DND-41 (cell line): ENCODE data around the gene HMBS.

ENCODE experiments used
- ATAC-seq: fragments of 200-7000 bp; cut with Tn5 transposase; 3 replicates; pipeline ENCODE4 v1.9.1; 2021; ENCODE audit warnings: low read depth; ENCODE audit not compliant: insufficient read depth
- DNase-seq: peaks from one replicate; pipeline ENCODE4 v3.0.0-alpha.2; 2020
- H2AFZ ChIP-seq: 2 replicates; pipeline ENCODE4 v1.6.0; 2012; ENCODE audit warnings: low read depth, low read length
- H3K27ac ChIP-seq: 2 replicates; pipeline ENCODE4 v1.5.1; 2012; ENCODE audit warnings: low read length, inconsistent platforms
- H3K27me3 ChIP-seq: fragments of 200-600 bp; sonication (generic); 2 replicates; pipeline ENCODE4 v1.6.0; 2012; ENCODE audit warnings: low read length, mild to moderate bottlenecking, inconsistent platforms; ENCODE audit not compliant: insufficient read depth, poor library complexity
- H3K36me3 ChIP-seq: 2 replicates; pipeline ENCODE4 v1.5.1; 2012; ENCODE audit warnings: low read length, inconsistent platforms; ENCODE audit not compliant: insufficient read depth
- H3K4me1 ChIP-seq: 2 replicates; pipeline ENCODE4 v1.5.1; 2012; ENCODE audit warnings: mild to moderate bottlenecking, low read length; ENCODE audit not compliant: insufficient read depth
- H3K4me2 ChIP-seq: 2 replicates; pipeline ENCODE4 v1.6.0; 2012; ENCODE audit warnings: mild to moderate bottlenecking, moderate library complexity, low read length, inconsistent platforms; ENCODE audit not compliant: insufficient read depth
- H3K4me3 ChIP-seq, 2 experiments: fragments of 200-600 bp in 1 of 2; shearing (Covaris generic) in 1 of 2; 2 replicates each; pipeline ENCODE4 v1.5.1; 2012 to 2016; ENCODE audit warnings: inconsistent platforms in 2 of 2, low read length in 2 of 2, mild to moderate bottlenecking in 2 of 2, low read depth in 1 of 2, moderate library complexity in 1 of 2
- H3K79me2 ChIP-seq: 2 replicates; pipeline ENCODE4 v1.6.0; 2012; ENCODE audit warnings: low read length, inconsistent platforms; ENCODE audit not compliant: insufficient read depth
- H3K9ac ChIP-seq: 2 replicates; pipeline ENCODE4 v1.6.0; 2012; ENCODE audit warnings: low read depth, mild to moderate bottlenecking, inconsistent platforms, low read length, moderate library complexity
- H3K9me3 ChIP-seq: 2 replicates; pipeline ENCODE4 v1.5.1; 2012; ENCODE audit warnings: low read length, moderate library complexity, mild to moderate bottlenecking, inconsistent platforms; ENCODE audit not compliant: insufficient read depth, severe bottlenecking
- H4K20me1 ChIP-seq: 2 replicates; pipeline ENCODE4 v1.6.0; 2012; ENCODE audit warnings: low read length; ENCODE audit not compliant: insufficient read depth
- CTCF ChIP-seq: IDR thresholded peaks from 2 replicates; pipeline ENCODE4 v1.5.1; 2012; ENCODE audit warnings: borderline replicate concordance, low read length, moderate library complexity, mild to moderate bottlenecking; ENCODE audit not compliant: poor library complexity, severe bottlenecking; ENCODE audit errors: extremely low read depth
- EZH2 ChIP-seq: IDR thresholded peaks from 3 replicates; pipeline ENCODE4 v1.6.1; 2012; ENCODE audit warnings: borderline replicate concordance, low read depth, mild to moderate bottlenecking, moderate library complexity, low read length, inconsistent platforms; ENCODE audit not compliant: severe bottlenecking

The HMBS gene

DNA sequence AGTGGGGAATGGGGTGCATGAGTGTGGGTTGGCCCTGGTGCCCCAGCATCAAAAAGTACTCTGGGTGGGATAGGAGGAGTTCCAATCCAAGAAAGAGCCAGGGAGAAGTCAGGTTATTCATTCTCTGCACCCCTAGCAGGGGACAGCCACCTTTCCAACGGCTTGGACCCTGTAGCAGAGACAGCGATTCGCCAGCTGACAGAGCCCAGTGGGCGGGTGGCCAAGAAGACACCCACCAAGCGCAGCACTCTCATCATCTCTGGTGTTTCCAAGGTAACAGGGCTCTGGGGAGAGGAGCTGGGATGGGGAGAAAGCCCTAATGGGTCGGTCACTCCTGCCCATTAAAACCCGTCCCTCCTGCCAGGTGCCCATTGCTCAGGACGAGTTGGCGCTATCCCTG lies 29.0 kb downstream of the HMBS start:
- H3K27ac ChIP-seq, result no peak overlapping the region
- H3K9me3 ChIP-seq, result no peaks in the 10 kb centered on the region
- no peak overlapping the region for H3K9ac ChIP-seq
- TF ChIP-seq EZH2 (no peak), CTCF (no peak)
- no peak overlapping the region for H3K4me2 ChIP-seq
- H3K27me3 ChIP-seq, result no peaks in the 10 kb centered on the region
- ATAC-seq, result no peak
- no peak overlapping the region for H3K4me3 ChIP-seq
- no peak overlapping the region for H2AFZ ChIP-seq
- no peak for DNase-seq
- H3K79me2 ChIP-seq, result peaks cover 22% of the 10 kb centered on the region
- H4K20me1 ChIP-seq, result peaks cover 3% of the 10 kb centered on the region; the same call in 1 of the 2 replicates
- H3K4me1 ChIP-seq, result peaks cover 18% of the 10 kb centered on the region
- H3K36me3 ChIP-seq, result peaks cover 76% of the 10 kb centered on the region

- Histone ChIP-seq H2AFZ (no peak overlapping the region), H3K4me2 (no peak overlapping the region), H3K4me3 (no peak overlapping the region), H3K4me1 (peaks cover 12% of the 10 kb centered on the region), H3K27me3 (no peaks in the 10 kb centered on the region), H3K27ac (no peak overlapping the region), H4K20me1 (0 out of 2 replicates have a peak, but pooled peaks cover 3% of the 10 kb centered on the region), H3K36me3 (peaks cover 76% of the 10 kb centered on the region), H3K9me3 (no peaks in the 10 kb centered on the region), H3K9ac (no peak overlapping the region), H3K79me2 (peaks cover 16% of the 10 kb centered on the region)
- DNase-seq (no peak), ATAC-seq (no peak)
- TF ChIP-seq CTCF (no peak), EZH2 (no peak)
Measured at GRCh38 chr11:119114351-119114750, 29.7 kb downstream of the HMBS start.

DNA sequence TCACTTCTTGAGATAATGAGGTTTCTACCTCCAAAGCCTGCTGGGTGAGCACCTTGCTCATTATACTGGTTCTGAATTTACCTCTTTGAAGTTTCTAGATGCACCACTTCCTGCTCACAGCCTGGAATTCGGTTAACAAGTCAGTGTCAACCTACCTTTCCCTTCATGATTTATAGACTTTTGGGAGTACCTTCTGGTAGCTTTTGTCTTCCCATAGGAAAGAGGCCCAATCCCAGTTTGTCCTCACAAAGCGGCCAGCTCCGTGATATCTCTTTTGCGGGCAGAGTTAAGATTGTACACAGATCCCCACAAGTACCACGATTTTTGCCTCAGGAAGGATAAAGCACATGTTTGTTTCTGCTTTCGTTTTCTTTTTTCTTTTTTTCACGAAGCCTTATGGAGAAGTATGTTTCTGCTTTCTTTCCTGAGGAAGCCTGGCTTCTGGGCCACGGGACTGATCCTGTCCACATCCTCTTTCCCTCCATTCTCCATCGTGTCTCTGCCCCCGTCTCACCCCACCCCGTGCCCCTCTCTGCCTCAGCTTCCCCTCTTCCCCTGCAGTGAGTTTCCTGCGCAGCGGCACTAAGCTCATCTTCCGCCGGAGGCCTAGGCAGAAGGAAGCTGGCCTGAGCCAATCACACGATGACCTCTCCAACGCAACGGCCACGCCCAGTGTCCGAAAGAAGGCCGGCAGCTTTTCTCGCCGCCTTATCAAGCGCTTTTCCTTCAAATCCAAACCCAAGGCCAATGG lies 31.0 kb downstream of the HMBS start:
- H3K79me2 ChIP-seq, result peaks cover 4% of the 10 kb centered on the region
- peaks cover 66% of the 10 kb centered on the region for H3K36me3 ChIP-seq
- H3K9ac ChIP-seq, result no peak overlapping the region

More for the DNA sequence above, 31.0 kb downstream of the HMBS start:
- no peaks in the 10 kb centered on the region for H3K27me3 ChIP-seq
- TF ChIP-seq CTCF, result no peak
- no peak for TF ChIP-seq EZH2
- H3K27ac ChIP-seq, result no peak overlapping the region
- no peak overlapping the region for H3K4me3 ChIP-seq
- no peak overlapping the region for H2AFZ ChIP-seq
- ATAC-seq (peak; percentile 67; the same call in 2 of the 3 replicates), DNase-seq (no peak)
- H3K4me1 ChIP-seq, result peaks cover 9% of the 10 kb centered on the region
- H4K20me1 ChIP-seq, result 0 out of 2 replicates have a peak, but pooled peaks cover 3% of the 10 kb centered on the region
- no peaks in the 10 kb centered on the region for H3K9me3 ChIP-seq
- no peak overlapping the region for H3K4me2 ChIP-seq
